HG02840 (cell line): ENCODE results near the gene MROH2B.

Source experiments
- ATAC-seq: cut with Tn5 transposase; IDR thresholded peaks from one replicate; pipeline ENCODE4 v1.9.1; 2021; ENCODE audit warnings: mild to moderate bottlenecking, moderate library complexity, moderate number of reproducible peaks; ENCODE audit not compliant: unreplicated experiment, low FRiP score

Gene MROH2B

GRCh38 chr5:40976836-40977235 is 94.3 kb downstream of the MROH2B start:
- no peak for ATAC-seq

- no peak for ATAC-seq
These were observed 95.1 kb downstream of the MROH2B start for GRCh38 chr5:40976041-40976440.

DNA sequence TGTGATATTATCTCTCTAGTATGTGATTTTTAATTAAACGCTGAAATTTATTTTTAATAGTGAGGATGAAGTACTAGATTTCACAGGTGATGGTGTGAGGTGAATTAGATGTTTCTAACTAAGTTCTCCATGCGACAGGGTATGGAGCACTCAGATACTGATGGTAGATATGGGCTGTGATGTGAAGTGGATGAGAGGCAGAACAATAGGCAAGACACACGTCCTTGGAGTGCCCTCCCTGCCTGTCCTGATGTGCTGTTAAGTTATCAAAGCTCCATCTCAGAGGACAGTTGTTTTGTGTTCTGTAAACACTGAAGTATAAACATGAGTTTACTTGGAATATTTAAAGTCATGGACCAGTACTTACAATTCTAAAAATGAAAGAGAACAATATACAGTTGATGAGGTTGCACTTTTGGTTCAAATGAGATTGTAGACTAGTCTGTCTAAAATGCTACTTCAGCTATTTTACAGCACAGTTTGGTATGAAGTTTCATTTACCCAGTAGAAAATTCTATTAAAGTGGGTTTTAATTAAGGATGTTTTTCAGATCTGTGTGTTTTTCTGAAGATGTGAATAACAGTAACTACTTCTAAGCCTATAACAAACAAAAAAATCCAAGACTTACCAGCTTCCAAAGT is 97.7 kb downstream of the MROH2B start:
- no peak for ATAC-seq

DNA sequence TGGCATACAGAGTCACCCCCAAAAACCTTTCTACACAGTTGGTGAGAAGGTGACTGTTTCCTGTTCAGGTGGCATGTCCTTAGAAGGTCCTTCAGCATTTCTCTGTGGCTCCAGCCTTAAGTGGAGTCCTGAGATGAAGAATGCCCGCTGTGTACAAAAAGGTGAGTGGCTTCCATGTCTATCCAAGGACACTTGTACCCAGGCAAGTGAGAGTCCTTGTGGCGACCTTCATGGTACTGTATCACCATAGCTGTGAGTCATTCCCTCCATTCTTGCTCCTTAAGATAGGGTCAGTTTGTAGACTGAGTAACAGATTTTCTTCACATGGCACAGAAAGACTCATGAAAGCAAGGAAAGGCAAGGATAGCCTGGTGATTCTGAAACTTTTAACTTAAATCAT is 98.7 kb downstream of the MROH2B start:
- no peak for ATAC-seq

- ATAC-seq: no peak
These were observed 108.8 kb downstream of the MROH2B start for GRCh38 chr5:40962207-40962955.

DNA sequence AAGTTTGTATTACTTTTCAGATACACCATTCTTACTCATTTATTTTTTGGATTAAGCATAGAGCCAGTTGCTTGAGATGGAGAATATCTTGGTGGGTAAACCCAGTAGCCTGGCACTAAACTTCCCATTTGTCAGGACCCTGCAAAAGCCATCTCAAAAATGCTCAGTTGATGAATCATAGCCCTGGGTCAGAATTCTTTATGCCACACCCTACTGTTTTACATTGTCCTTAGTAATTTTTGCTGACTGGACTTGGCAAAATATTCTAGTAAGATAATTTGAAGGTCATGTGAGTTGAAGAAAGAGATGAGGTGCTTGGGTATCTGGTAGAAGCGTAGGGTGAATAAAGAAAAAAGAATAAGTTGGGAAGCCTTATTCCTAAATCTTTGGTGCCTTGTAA is 111.1 kb downstream of the MROH2B start:
- ATAC-seq: no peak

- ATAC-seq: no peak
These were observed 112.3 kb downstream of the MROH2B start for GRCh38 chr5:40958811-40959210.

GRCh38 chr5:40957048-40957447 is 114.1 kb downstream of the MROH2B start:
- ATAC-seq: no peak

- no peak for ATAC-seq
These were observed 115.8 kb downstream of the MROH2B start for GRCh38 chr5:40955313-40955712.
